Fibroblast of lung (primary cell): Measurements from ENCODE around the gene MNT. TPM values are rescaled to one million over a fixed set of nuclear protein-coding genes. Genes with fewer than 3 reads are reported as not detected.

Source experiments
- DNase-seq, 2 donors: peaks; one replicate each; pipeline versions ENCODE4 v3.0.0 to v3.0.0-alpha.2; 2010; ENCODE audit warnings: low read depth in 2 of 2
- H2AFZ ChIP-seq: 2 replicates; pipeline ENCODE4 v1.5.1; 2012; ENCODE audit warnings: low read length, control low read depth, inconsistent platforms
- H3K27ac ChIP-seq: 2 replicates; pipeline ENCODE4 v1.5.1; 2011; ENCODE audit warnings: low read length, control low read depth; ENCODE audit not compliant: insufficient read depth
- H3K27me3 ChIP-seq: 2 replicates; pipeline ENCODE4 v1.5.1; 2011; ENCODE audit warnings: mild to moderate bottlenecking, low read length; ENCODE audit not compliant: control insufficient read depth, insufficient read depth
- H3K36me3 ChIP-seq: 2 replicates; pipeline ENCODE4 v1.5.1; 2011; ENCODE audit warnings: low read length; ENCODE audit not compliant: control insufficient read depth, insufficient read depth
- H3K4me1 ChIP-seq: 2 replicates; pipeline ENCODE4 v1.5.1; 2011; ENCODE audit warnings: low read length; ENCODE audit not compliant: control insufficient read depth, insufficient read depth; ENCODE audit errors: extremely low read depth
- H3K4me2 ChIP-seq: 2 replicates; pipeline ENCODE4 v1.5.1; 2011; ENCODE audit warnings: low read length, control low read depth; ENCODE audit not compliant: insufficient read depth; ENCODE audit errors: extremely low read depth
- H3K4me3 ChIP-seq, 4 experiments: fragments of 200-600 bp in 1 of 4; sonication (generic) in 1 of 4; replicated peaks in 1 of 4; 2 replicates each; pipeline ENCODE4 v1.5.1; 2011 to 2016; ENCODE audit warnings: low read length in 4 of 4, low read depth in 3 of 4, mild to moderate bottlenecking in 3 of 4, control low read depth in 2 of 4, inconsistent platforms in 1 of 4, mixed read lengths in 1 of 4; ENCODE audit not compliant: insufficient read depth in 1 of 4; ENCODE audit errors: control extremely low read depth in 1 of 4
- H3K79me2 ChIP-seq: 2 replicates; pipeline ENCODE4 v1.5.1; 2012; ENCODE audit warnings: mild to moderate bottlenecking, low read length, inconsistent platforms; ENCODE audit not compliant: control insufficient read depth, insufficient read depth
- H3K9ac ChIP-seq: 2 replicates; pipeline ENCODE4 v1.5.1; 2011; ENCODE audit warnings: mild to moderate bottlenecking, low read length, control low read depth; ENCODE audit not compliant: insufficient read depth
- H3K9me3 ChIP-seq: 2 replicates; pipeline ENCODE4 v1.5.1; 2012; ENCODE audit warnings: low read depth, low read length; ENCODE audit not compliant: control insufficient read depth, insufficient read depth
- H4K20me1 ChIP-seq: 2 replicates; pipeline ENCODE4 v1.5.1; 2011; ENCODE audit warnings: low read length; ENCODE audit not compliant: control insufficient read depth, insufficient read depth; ENCODE audit errors: extremely low read depth
- CTCF ChIP-seq, 2 donors: IDR thresholded peaks in 1 of 2; conservative IDR thresholded peaks in 1 of 2; 1 replicate in 1 of 2; 2 replicates in 1 of 2; pipeline ENCODE4 v1.5.1; 2011 to 2012; ENCODE audit warnings: low read length in 2 of 2, control low read depth in 1 of 2, inconsistent platforms in 1 of 2, low read depth in 1 of 2, mild to moderate bottlenecking in 1 of 2
- EZH2 ChIP-seq: IDR thresholded peaks from 2 replicates; pipeline ENCODE4 v1.5.1; 2012; ENCODE audit warnings: low read length, control low read depth, mild to moderate bottlenecking; ENCODE audit errors: missing control alignments
- polyA plus RNA-seq, 2 donors: library from polyadenylated mRNA; depleted of rRNA in 1 of 2; stranded (reverse) in 1 of 2; unstranded in 1 of 2; fragments of >200 nt; gene quantifications; 2 replicates each; pipeline ENCODE4 v1.2.1, GENCODE V29; 2011 to 2012; ENCODE audit warnings: missing spikeins in 1 of 2
- total RNA-seq: library from RNA; depleted of rRNA; stranded (reverse); fragments of >200 nt; gene quantifications from 2 replicates; pipeline ENCODE4 v1.2.1, GENCODE V29; 2014

Gene MNT
- total and polyA plus RNA-seq, 2 donors (not counting 1 experiment from before 2014, with no cell fraction given), result 1.7 to 8.4 TPM

GRCh38 chr17:2362016-2362415 lies 38.8 kb downstream of the MNT start:
- no peak for DNase-seq
- Histone ChIP-seq H3K27ac (no peak overlapping the region), H3K9ac (no peak overlapping the region), H3K4me1 (peaks cover 8% of the 10 kb centered on the region), H3K9me3 (no peaks in the 10 kb centered on the region), H3K27me3 (no peaks in the 10 kb centered on the region), H2AFZ (no peak overlapping the region), H3K4me3 (no peak overlapping the region), H3K4me2 (no peak overlapping the region), H3K79me2 (no peaks in the 10 kb centered on the region), H3K36me3 (peaks cover 7% of the 10 kb centered on the region), H4K20me1 (no peaks in the 10 kb centered on the region)
- no peak for TF ChIP-seq EZH2
- no peak for TF ChIP-seq CTCF (conservative IDR thresholded peaks at IDR 0.05 in 1 of 2, IDR thresholded peaks at IDR 0.05 in 1 of 2; ENCODE audit: low read depth in 1 of 2, low read length in 2 of 2)

DNA sequence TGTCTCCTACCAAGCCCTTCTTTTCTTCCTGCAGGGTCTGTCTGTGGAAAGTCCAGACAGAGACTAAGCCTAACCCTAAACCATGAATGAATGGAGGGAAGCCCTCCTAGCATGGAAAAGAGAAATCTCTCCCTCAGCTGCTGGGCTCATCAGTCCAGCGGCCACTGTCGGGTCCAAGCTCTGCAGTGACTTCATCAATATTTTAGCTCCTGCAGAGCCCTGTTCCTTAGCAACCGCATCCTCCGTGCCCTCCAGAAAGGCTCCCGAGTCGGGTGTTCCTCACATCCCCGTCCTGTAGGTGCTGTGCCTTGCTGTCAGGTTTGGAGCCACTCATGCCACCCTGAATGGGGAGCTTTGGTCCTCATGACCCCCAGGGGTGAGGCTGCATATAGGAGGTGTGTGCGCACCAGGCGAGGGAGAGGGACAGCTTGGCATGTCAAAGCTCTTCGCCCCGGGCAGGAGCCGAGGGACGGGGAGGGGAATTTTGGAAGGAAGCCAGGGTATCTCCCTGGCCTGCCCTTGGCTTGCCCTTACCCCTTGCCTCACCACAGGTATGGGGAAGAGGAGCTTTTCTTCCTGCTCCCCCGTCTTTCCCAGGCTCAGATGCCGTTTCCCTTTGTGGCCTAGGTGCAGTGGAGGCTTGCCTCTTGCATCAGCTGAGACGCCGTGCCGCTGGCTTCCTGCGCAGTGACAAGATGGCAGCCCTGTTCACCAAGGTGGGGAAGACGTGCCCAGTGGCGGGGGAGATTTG lies 39.7 kb downstream of the MNT start:
- Histone ChIP-seq H3K27ac (no peak overlapping the region), H3K4me3 (no peak overlapping the region), H3K4me2 (no peak overlapping the region), H2AFZ (no peak overlapping the region), H4K20me1 (no peaks in the 10 kb centered on the region), H3K9ac (no peak overlapping the region), H3K4me1 (peaks cover 8% of the 10 kb centered on the region), H3K27me3 (no peaks in the 10 kb centered on the region), H3K79me2 (no peaks in the 10 kb centered on the region), H3K9me3 (no peaks in the 10 kb centered on the region), H3K36me3 (peaks cover 7% of the 10 kb centered on the region)
- no peak for DNase-seq
- TF ChIP-seq EZH2 (no peak), CTCF (conservative IDR thresholded peaks at IDR 0.05 in 1 of 2, IDR thresholded peaks at IDR 0.05 in 1 of 2; ENCODE audit: low read depth in 1 of 2, low read length in 2 of 2) (no peak)

GRCh38 chr17:2357931-2358434 lies 42.9 kb downstream of the MNT start:
- Histone ChIP-seq H3K4me1 (peaks cover 8% of the 10 kb centered on the region), H3K4me2 (no peak overlapping the region), H3K79me2 (no peaks in the 10 kb centered on the region), H2AFZ (no peak overlapping the region), H4K20me1 (no peaks in the 10 kb centered on the region), H3K9me3 (no peaks in the 10 kb centered on the region), H3K9ac (no peak overlapping the region), H3K36me3 (peaks cover 2% of the 10 kb centered on the region), H3K27ac (no peak overlapping the region), H3K27me3 (no peaks in the 10 kb centered on the region), H3K4me3 (no peak overlapping the region)
- TF ChIP-seq EZH2 (no peak), CTCF (conservative IDR thresholded peaks at IDR 0.05 in 1 of 2, IDR thresholded peaks at IDR 0.05 in 1 of 2; ENCODE audit: low read depth in 1 of 2, low read length in 2 of 2) (no peak)
- DNase-seq, result no peak
